Kasumi-1 (cell line): Measurements from ENCODE around the gene ORC3.
"Not testable (repeated sequence)": the region's sequence is repeated elsewhere in the genome, so short reads cannot be mapped to it uniquely, and the experiment has no call there.

Source experiments
- DNase-seq, 2 experiments: peaks; one replicate each; lab custom pipeline; 2025; lab: John Stamatoyannopoulos, UW

ORC3 gene

GRCh38 chr6:87661016-87661415 lies 71.1 kb downstream of the ORC3 start:
- peak in 1 of 2 experiments; percentile 21 for DNase-seq

DNA sequence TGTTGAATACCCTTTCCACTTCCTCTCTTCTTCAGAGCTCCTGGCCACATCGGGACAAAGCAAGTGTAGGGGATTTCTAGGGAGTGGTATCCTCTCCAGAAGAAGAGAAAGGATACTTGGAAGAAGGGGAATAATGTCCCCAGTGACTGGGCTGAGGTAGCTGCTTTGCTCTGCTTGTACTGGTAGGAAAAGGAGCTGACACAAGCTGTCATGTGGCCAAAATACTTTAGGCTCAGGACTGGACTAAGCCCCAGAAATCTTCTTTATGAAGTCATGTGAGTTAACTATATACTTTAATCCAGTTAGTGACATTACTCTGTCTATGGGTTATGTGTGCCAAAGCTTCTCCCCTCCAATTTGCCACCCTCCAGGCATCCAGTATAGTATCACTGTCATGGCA lies 71.6 kb downstream of the ORC3 start:
- no peak for DNase-seq

DNA sequence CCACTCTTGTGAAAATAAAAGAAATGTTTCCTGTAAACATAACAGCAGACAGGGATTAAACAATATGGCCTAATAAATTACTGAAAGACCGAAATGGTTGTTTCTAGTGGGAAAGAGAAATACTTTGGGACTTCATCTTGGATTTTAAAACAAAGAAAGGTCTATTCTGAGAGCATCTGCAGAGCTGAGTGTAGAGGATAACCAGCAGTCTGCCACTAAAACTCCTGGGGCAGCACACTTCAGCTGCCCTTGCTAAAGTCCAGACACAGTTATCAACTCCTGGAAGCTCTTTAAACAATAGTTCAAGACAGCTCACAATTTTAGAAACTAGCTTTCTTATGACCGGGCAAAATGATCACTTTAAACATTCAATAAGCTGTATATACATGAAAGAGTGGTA lies 73.5 kb downstream of the ORC3 start:
- no peak for DNase-seq

- DNase-seq: no peak
Observed at GRCh38 chr6:87664921-87665485, 75.1 kb downstream of the ORC3 start.

DNA sequence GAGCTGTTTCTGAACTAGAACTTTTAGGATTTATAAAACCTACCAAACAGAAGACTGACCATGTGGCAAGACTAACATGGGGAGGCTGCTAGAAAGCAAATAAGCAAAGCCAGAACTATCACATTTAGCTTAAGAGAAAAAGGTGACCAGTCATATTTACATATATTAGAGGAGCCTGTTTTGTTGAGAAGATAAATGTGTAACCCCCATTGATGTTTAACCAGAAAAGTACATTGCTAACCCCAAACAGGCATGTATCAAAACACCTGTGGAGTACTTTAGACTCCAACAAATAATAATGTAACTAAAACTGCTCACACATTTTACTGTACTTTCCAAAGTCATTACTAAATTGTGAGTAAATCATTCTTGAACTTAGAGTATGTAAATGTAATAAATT lies 77.1 kb downstream of the ORC3 start:
- DNase-seq: no peak

DNA sequence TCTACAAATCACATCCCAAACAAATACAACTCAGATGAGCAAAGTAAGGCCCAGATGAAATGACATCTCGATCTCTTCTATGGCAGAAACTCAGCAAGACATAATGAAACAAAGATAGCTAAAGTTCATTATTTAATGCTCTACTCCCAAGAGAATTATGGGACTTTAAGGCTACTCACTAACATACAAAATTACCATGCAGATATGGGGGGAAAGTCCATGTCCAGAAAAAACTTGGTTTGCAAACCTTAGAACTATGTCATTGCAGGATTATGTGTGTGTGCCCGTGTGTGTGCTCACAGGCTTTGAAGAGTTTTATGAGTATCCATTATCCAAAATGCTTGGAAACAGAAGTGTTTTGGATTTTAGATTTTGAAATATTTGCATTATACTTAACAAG lies 78.1 kb downstream of the ORC3 start:
- DNase-seq: no peak

- DNase-seq: no peak
Observed at GRCh38 chr6:87669051-87669450, 79.1 kb downstream of the ORC3 start.

DNA sequence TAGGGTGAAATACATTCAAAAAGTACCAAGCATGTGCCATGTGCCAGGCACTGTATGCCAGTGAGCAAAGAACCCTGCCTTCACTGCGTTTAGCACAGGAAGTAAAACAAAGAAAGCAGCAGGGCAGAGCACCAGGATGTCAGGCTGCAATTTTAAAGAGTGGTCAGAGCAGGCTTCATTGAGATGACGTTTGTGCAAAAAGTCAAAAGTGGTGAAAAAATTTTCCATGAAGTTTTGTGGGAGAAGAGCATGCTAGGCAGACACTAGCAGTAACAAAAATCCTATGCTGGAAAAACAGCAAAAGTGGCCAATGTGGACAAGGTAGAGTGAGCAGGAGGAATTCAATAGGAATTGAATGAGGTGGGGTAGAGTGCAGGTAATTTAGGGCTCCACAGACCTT lies 80.8 kb downstream of the ORC3 start:
- no peak for DNase-seq

- no peak for DNase-seq
Observed at GRCh38 chr6:87671555-87672029, 81.7 kb downstream of the ORC3 start.

GRCh38 chr6:87672641-87673040 lies 82.7 kb downstream of the ORC3 start:
- DNase-seq: no peak

DNA sequence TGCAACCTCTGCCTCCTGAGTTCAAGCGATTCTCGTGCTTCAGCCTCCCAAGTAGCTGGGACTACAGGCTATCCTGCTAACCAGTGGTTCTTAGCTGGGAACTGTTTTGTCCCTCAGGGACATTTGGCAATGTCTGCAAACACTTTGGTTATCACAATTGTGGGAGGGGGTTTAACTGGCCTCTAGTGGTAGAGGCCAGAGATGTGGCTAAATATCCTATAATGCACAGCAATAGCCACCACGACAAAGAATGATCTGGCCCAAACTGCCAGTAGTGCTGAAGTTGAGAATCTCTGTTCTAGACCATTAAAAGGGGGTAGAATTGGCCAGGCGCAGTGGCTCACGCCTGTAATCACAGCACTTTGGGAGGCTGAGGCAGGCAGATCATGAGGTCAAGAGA lies 83.3 kb downstream of the ORC3 start:
- no peak for DNase-seq

DNA sequence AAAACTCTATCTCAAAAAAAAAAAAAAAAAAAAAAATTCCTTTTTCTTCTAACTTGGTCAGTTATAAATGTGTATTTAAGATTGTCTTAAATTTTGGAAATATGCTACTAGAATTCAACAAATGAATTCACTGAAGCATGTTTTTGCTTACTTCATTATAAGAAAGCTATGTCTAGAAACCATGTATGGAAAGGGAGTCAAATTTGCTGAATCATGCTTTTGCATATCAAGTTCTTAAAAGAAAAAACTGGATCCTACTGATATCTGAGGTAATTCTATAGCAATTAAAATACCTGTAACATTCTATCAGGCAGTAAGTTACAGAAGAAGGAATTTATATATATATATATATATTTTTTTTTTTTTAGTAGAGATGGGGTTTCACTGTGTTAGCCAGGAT lies 84.4 kb downstream of the ORC3 start:
- DNase-seq: no peak

DNA sequence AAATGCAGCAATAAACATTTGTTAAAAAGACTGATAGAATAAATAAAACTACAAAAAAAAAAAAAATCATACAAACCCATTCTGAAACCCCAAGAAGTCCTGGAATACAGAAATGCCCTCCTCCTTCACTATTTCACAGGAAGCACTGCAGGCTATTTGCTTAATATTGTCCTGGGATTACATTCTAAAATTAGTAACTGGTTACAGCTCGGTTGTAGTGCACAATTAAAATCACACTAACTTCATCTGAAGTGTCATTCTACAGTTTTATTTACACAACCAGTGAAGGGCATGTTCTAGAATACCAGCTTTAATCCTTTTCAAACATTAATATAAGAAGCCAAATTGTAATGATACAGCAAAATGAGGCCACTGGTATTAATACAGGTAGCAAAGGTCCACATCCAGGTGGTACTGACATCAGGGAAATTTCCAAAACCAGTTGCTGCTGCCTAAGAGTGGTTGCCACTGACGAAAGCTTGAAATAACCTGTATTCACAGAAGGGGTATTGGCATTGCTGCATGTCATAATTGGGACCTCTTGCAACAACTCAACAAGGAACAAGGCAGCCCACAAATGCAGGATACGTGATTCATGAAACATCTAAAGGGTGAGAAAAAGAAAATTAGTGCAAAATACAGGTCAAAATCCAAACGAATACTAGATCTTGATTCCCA lies 85.2 kb downstream of the ORC3 start:
- no peak for DNase-seq

DNA sequence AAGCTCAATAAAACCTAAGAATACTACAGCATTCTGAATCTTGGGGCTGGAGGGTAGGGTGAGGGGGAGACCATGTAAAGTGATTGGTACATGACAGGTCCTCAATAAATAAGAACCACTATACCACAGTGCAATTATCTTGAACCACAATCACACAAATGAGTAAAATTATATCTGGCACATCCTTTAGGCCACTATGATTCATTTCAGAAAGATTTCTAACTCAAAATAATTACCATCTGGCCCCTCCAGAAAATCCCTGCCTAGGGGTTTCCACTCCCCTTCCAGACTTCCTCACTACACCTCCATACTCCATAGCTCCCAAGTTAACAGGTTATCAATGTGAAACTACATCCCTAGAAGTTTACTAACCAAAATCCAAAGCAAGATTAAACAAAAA lies 92.4 kb downstream of the ORC3 start:
- DNase-seq: no peak

GRCh38 chr6:87683890-87684289 lies 94.0 kb downstream of the ORC3 start:
- no peak for DNase-seq

DNA sequence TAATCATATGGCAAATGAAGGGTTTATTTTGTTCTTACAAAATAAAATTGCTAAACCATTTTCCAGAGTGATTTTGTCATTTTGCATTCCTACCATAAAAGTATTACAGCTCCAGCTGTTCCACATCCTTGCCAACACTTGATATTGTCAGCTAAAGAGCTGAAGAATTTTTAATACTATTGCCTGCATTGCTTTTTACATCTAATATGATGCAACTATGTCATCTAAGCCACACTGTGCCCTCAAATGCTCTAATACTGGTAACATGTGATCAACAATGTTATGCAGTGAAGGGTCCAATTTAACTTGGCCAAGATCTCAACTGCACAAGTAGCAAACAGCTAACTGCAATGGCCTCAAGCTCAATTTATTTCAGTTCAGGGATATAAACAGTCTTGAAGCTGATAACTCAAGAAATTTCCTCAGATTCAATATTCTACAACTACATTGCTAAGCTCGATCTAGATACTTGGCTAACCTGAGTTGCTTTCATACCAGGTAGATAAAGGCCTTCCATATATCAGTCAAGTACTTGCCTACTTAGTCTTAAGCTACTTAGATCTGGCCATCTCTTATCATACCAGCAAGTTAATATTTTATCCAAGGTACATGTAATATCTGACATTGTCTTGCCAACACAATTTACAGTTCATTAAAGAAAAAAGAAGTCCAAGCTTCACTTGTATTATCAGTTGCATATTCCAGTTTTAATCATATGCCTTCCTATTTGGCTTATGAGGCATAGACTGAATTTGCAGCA lies 95.1 kb downstream of the ORC3 start:
- no peak for DNase-seq

DNA sequence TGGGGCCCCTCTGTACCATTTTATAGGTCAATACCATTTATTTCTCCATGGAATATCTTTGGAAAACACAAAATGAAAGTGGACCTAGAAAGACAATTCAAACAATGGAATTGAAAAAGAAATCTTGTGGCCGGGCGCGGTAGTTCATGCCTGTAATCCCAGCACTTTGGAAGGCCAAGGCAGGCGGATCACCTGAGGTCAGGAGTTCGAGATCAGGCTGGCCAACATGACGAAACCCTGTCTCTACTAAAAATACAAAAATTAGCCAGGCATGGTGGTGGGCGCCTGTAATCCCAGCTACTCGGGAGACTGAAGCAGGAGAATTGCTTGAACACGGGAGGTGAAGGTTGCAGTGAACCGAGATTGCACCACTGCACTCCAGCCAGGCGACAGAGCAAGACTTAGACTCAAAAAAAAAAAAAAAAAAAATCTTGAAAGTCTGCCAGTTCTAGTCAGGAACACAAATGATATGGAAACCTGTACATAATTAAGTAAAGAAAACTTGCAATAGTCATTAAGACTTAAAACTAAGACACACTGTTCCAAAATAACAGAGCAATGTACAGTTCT lies 96.8 kb downstream of the ORC3 start:
- not testable (repeated sequence) for DNase-seq

- DNase-seq: no peak
Observed at GRCh38 chr6:87687296-87687695, 97.4 kb downstream of the ORC3 start.

- DNase-seq: not testable (repeated sequence)
Observed at GRCh38 chr6:87687893-87688292, 98.0 kb downstream of the ORC3 start.

DNA sequence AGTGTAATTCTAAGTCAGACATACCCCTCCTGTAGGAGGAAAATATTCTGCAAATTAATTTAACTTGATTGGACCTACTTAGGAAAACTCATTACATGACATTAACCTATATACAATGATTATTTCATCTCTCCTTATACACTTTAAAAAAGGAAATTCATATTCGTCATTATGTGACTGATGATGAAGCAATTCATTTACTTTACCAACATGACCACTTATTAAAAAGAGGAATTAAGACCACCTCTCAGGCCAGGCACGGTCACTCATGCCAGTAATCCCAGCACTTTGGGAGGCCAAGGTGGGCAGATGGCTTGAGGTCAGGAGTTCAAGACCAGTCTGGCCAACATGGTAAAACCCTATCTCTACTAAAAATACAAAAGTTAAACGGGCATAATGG lies 100.5 kb downstream of the ORC3 start:
- DNase-seq: no peak

DNA sequence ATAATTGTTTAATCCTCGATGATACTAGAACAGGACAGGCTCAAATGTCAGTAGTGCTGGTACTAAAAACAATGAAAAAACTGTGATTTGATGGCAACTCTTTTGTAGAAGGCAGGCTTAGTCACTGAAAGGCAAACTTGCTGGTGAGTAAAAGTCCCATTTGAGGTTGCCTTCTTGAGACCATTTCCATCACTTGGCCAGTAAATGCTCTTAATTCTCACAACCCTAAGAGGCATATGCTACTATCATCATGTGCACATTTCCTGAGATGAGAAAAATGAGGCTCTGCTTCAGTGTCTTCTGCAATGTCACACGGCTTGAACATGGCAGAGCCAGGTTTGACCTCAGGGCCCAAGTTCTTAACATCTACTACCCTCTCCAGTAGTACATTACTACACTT lies 102.2 kb downstream of the ORC3 start:
- no peak for DNase-seq

DNA sequence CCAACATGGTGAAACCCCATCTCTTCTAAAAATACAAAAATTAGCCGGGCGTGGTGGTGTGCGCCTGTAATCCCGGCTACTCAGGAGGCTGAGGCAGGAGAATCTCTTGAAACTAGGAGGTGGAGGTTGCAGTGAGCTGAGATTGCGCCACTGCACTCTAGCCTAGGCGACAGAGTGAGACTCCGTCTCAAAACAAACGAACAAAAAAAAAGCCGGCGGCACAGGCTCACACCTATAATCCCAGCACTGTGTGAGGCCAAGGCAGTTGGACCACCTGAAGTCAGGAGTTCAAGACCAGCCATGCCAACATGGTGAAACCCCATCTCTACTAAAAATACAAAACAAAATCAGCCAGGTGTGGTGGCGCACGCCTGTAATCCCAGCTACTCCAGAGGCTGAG lies 106.9 kb downstream of the ORC3 start:
- DNase-seq: not testable (repeated sequence)
